ENCODE data around the gene ELMO1.

- TF ChIP-seq CTCF (conservative IDR thresholded peaks at IDR 0.05; ENCODE audit: low read depth, low read length) (no peak), EZH2 (IDR thresholded peaks at IDR 0.05; ENCODE audit: borderline replicate concordance, low read depth, low read length, poor library complexity, severe bottlenecking) (no peak)
These were observed 609.9 kb downstream of the ELMO1 start for GRCh38 chr7:36838616-36839225.

Data from A673 (cell line).